Astrocyte (in vitro differentiated cells and primary cell): Measurements from ENCODE around the gene RAPGEF4. TPM values are rescaled to one million over a fixed set of nuclear protein-coding genes. Genes with fewer than 3 reads are reported as not detected.

ENCODE experiments used
- DNase-seq: peaks from one replicate; pipeline ENCODE4 v3.0.0-alpha.2; 2010; ENCODE audit warnings: low read depth
- FAIRE-seq: peaks from 2 replicates; lab custom pipeline; 2011; peaks lifted over from hg19 to GRCh38; lab: Jason Lieb, UNC
- H2AFZ ChIP-seq: 2 replicates; pipeline ENCODE4 v1.6.0; 2012; ENCODE audit warnings: low read depth, low read length, inconsistent platforms
- H3K27ac ChIP-seq: 2 replicates; pipeline ENCODE4 v1.5.1; 2011; ENCODE audit warnings: low read depth, low read length, inconsistent platforms
- H3K27me3 ChIP-seq: 2 replicates; pipeline ENCODE4 v1.6.0; 2011; ENCODE audit warnings: low read length, inconsistent platforms; ENCODE audit not compliant: insufficient read depth
- H3K36me3 ChIP-seq: 2 replicates; pipeline ENCODE4 v1.5.1; 2011; ENCODE audit warnings: low read length, inconsistent platforms; ENCODE audit not compliant: insufficient read depth
- H3K4me1 ChIP-seq: 2 replicates; pipeline ENCODE4 v1.5.1; 2011; ENCODE audit warnings: low read length, inconsistent platforms; ENCODE audit not compliant: insufficient read depth
- H3K4me2 ChIP-seq: 2 replicates; pipeline ENCODE4 v1.6.0; 2012; ENCODE audit warnings: low read length, inconsistent platforms
- H3K4me3 ChIP-seq: 2 replicates; pipeline ENCODE4 v1.5.1; 2011; ENCODE audit warnings: low read depth, mild to moderate bottlenecking, low read length, inconsistent platforms; ENCODE audit not compliant: insufficient read depth
- H3K79me2 ChIP-seq: 2 replicates; pipeline ENCODE4 v1.6.0; 2012; ENCODE audit warnings: mild to moderate bottlenecking, low read length, inconsistent platforms; ENCODE audit not compliant: insufficient read depth
- H3K9ac ChIP-seq: 2 replicates; pipeline ENCODE4 v1.6.0; 2012; ENCODE audit warnings: mild to moderate bottlenecking, low read length, inconsistent platforms
- H3K9me3 ChIP-seq: 2 replicates; pipeline ENCODE4 v1.5.1; 2012; ENCODE audit warnings: low read depth, mild to moderate bottlenecking, low read length, inconsistent platforms; ENCODE audit not compliant: insufficient read depth
- H4K20me1 ChIP-seq: 2 replicates; pipeline ENCODE4 v1.6.0; 2012; ENCODE audit warnings: low read length, inconsistent platforms; ENCODE audit not compliant: insufficient read depth
- H3K27ac Mint-ChIP-seq: one replicate; pipeline ENCODE4 v1.8.0; 2021; ENCODE audit warnings: mild to moderate bottlenecking, mixed read lengths; ENCODE audit not compliant: unreplicated experiment
- H3K27me3 Mint-ChIP-seq: one replicate; pipeline ENCODE4 v1.8.0; 2021; ENCODE audit warnings: low read depth, mixed read lengths; ENCODE audit not compliant: unreplicated experiment
- H3K36me3 Mint-ChIP-seq: one replicate; pipeline ENCODE4 v1.8.0; 2021; ENCODE audit warnings: low read depth, mixed read lengths; ENCODE audit not compliant: unreplicated experiment
- H3K4me1 Mint-ChIP-seq: one replicate; pipeline ENCODE4 v1.8.0; 2021; ENCODE audit warnings: low read depth, mixed read lengths; ENCODE audit not compliant: unreplicated experiment
- H3K4me3 Mint-ChIP-seq: one replicate; pipeline ENCODE4 v1.8.0; 2021; ENCODE audit warnings: mild to moderate bottlenecking, moderate library complexity, mixed read lengths; ENCODE audit not compliant: unreplicated experiment
- H3K9me3 Mint-ChIP-seq: one replicate; pipeline ENCODE4 v1.8.0; 2021; ENCODE audit warnings: mild to moderate bottlenecking, mixed read lengths; ENCODE audit not compliant: unreplicated experiment
- CTCF ChIP-seq: IDR thresholded peaks from 2 replicates; pipeline ENCODE4 v1.5.1; 2011; ENCODE audit warnings: low read depth, mild to moderate bottlenecking, inconsistent platforms, low read length, moderate library complexity; ENCODE audit not compliant: insufficient read depth
- EZH2 ChIP-seq: IDR thresholded peaks from 2 replicates; pipeline ENCODE4 v1.6.1; 2012; ENCODE audit warnings: mild to moderate bottlenecking, low read length, inconsistent platforms; ENCODE audit not compliant: insufficient read depth
- total RNA-seq: library from RNA; stranded (reverse); gene quantifications from 2 replicates; pipeline ENCODE4 v1.2.1, GENCODE V29; 2021

The RAPGEF4 gene
- total RNA-seq, 1 donor from 2014 or later = 1.1 TPM

- no peak for DNase-seq
- H3K27ac ChIP-seq = no peak overlapping the region
- peaks cover 6% of the 10 kb centered on the region for H3K27me3 Mint-ChIP-seq
- H3K4me1 Mint-ChIP-seq = peaks cover 5% of the 10 kb centered on the region
- H3K4me1 ChIP-seq = no peaks in the 10 kb centered on the region
- H3K4me3 ChIP-seq = no peak overlapping the region
- no peak overlapping the region for H2AFZ ChIP-seq
- H3K27me3 ChIP-seq = no peaks in the 10 kb centered on the region
- FAIRE-seq = no peak
- H3K9ac ChIP-seq = no peak overlapping the region
- H3K9me3 Mint-ChIP-seq = no peaks in the 10 kb centered on the region
- H3K4me3 Mint-ChIP-seq = no peak overlapping the region
- H3K9me3 ChIP-seq = no peaks in the 10 kb centered on the region
- H3K79me2 ChIP-seq = no peaks in the 10 kb centered on the region
- no peaks in the 10 kb centered on the region for H3K36me3 ChIP-seq
- TF ChIP-seq CTCF (no peak), EZH2 (no peak)
- H4K20me1 ChIP-seq = no peaks in the 10 kb centered on the region
- H3K4me2 ChIP-seq = no peak overlapping the region
- H3K27ac Mint-ChIP-seq = no peak overlapping the region
- no peaks in the 10 kb centered on the region for H3K36me3 Mint-ChIP-seq
These were observed 172.6 kb downstream of the RAPGEF4 start for GRCh38 chr2:172908275-172908674.

- H3K79me2 ChIP-seq = no peaks in the 10 kb centered on the region
- no peaks in the 10 kb centered on the region for H3K27me3 ChIP-seq
- no peak overlapping the region for H3K4me3 ChIP-seq
- FAIRE-seq = no peak
- H3K4me2 ChIP-seq = no peak overlapping the region
- no peak overlapping the region for H3K9ac ChIP-seq
- H3K9me3 Mint-ChIP-seq = no peaks in the 10 kb centered on the region
- no peaks in the 10 kb centered on the region for H3K36me3 Mint-ChIP-seq
- no peaks in the 10 kb centered on the region for H3K4me1 ChIP-seq
- no peak overlapping the region for H3K27ac Mint-ChIP-seq
- H2AFZ ChIP-seq = no peak overlapping the region
- no peaks in the 10 kb centered on the region for H3K9me3 ChIP-seq
- H3K27me3 Mint-ChIP-seq = peaks cover 6% of the 10 kb centered on the region
- TF ChIP-seq EZH2 (no peak), CTCF (no peak)
- H3K4me3 Mint-ChIP-seq = no peak overlapping the region
- H3K36me3 ChIP-seq = no peaks in the 10 kb centered on the region
- H3K4me1 Mint-ChIP-seq = peaks cover 5% of the 10 kb centered on the region
- no peak for DNase-seq
- no peaks in the 10 kb centered on the region for H4K20me1 ChIP-seq
- H3K27ac ChIP-seq = no peak overlapping the region
These were observed 173.8 kb downstream of the RAPGEF4 start for GRCh38 chr2:172909454-172909853.

- Histone ChIP-seq H2AFZ (no peak overlapping the region), H4K20me1 (no peaks in the 10 kb centered on the region), H3K9me3 (no peaks in the 10 kb centered on the region), H3K4me1 (no peaks in the 10 kb centered on the region), H3K27ac (no peak overlapping the region), H3K9ac (no peak overlapping the region), H3K4me2 (no peak overlapping the region), H3K4me3 (no peak overlapping the region), H3K36me3 (no peaks in the 10 kb centered on the region), H3K27me3 (no peaks in the 10 kb centered on the region), H3K79me2 (no peaks in the 10 kb centered on the region)
- no peaks in the 10 kb centered on the region for H3K36me3 Mint-ChIP-seq
- DNase-seq (no peak), FAIRE-seq (no peak)
- H3K27ac Mint-ChIP-seq = no peak overlapping the region
- TF ChIP-seq CTCF = no peak
- TF ChIP-seq EZH2 = no peak
- peaks cover 5% of the 10 kb centered on the region for H3K4me1 Mint-ChIP-seq
- H3K27me3 Mint-ChIP-seq = no peaks in the 10 kb centered on the region
- no peak overlapping the region for H3K4me3 Mint-ChIP-seq
- H3K9me3 Mint-ChIP-seq = no peaks in the 10 kb centered on the region
These were observed 176.6 kb downstream of the RAPGEF4 start for GRCh38 chr2:172912266-172912665.
